IPS DF 4.7 (cell line): Measurements from ENCODE around the gene ZNF136.
A peak's percentile ranks its signal among the peaks of the same experiment; 100 is the strongest.

Experiments used
- DNase-seq: peaks from one replicate; pipeline ENCODE4 v3.0.0-alpha.2; 2013; ENCODE audit warnings: low spot score; ENCODE audit errors: extremely low read depth

Gene ZNF136

DNA sequence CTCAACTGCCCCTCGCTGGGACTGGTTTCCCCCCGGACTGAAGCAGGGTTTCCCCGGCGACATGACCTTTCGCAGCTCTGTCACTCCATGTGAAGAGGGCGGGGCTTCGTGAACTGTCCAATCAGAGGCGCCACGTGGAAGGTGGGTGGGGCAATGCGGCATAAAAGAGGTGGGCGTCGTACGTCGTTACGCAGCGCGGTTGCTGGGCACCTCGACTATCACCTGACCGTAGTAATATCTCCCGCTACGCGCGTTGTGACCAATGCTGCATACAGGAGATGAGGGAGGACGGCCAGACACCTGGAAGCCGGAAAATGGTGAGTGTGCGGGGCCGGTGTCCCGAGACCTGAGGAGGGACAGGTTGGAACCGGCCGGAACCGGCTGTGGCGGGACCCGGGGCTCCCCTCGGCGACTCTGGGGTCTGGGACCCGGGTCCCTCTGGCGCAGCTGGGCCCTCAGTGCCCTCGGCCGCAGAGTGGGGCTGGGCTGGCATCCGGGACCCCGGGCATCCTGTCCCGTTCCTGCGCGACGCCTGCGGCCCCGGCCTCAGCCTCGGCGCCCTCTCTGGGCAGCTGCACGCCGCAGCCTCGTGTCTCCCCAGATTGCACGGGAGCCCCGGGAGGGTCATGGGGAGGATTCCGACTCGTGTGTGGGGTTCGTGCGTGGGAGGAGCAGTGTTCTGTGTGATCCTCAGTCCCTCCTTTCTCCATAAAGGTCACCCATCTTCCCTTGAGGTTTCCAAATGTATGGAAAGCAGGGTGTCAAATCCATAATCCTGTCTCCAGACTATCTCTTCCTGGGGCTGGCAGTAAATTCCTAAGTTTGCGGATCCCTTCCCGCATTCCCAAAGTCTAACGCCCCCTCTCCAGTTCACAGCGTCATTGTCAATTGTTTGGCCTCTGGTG, 32.2 kb downstream of the ZNF136 start:
- peak; percentile 82 for DNase-seq

DNA sequence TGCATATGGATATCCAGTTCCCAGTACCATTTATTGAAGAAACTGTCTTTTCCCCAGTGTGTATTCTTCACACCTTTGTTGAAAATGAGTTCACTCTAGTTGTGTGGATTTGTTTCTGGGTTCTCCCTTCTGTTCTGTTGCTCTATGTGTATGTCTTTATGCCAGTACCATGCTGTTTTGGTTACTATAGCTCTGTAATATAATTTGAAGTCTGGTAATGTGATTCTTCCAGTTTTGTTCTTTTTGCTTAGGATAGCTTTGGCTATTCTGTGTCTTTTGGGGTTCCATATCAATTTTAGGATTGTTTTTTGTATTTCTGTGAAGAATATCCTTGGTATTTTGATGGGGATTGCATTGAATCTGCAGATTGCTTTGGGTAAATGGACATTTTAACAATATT, 35.2 kb downstream of the ZNF136 start:
- DNase-seq: no peak

DNA sequence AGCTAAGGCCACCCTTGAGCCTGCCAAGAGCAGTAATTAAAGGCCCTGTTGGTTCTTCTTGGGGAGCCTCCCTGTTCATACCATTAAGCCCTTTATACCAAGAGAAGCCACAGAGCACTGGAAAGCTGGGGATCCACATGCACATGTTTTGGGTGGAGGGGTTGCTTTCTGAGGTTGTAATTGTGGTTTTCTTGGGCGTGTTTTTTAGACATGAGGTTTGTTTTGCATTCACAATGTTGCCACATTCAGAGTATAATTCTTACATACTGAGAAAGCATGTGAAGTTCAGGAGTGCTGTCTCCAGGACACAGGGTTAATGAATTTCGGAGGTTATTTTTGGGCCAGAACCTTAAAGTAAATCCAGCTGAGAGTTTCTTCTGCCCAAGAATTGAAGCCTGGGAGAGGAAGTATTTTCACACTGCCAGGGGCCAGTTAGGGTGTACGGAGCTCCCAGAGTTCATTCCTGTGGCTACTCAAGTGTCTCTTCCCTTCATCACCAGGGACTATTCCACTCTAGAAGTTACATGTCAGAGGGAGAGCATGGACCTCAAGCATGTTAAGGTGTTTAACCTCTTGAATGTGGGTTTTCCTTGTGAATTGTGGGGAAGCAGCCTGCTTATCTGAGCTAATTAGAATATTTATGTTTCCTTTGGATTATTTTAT, 37.0 kb downstream of the ZNF136 start:
- DNase-seq: no peak

DNA sequence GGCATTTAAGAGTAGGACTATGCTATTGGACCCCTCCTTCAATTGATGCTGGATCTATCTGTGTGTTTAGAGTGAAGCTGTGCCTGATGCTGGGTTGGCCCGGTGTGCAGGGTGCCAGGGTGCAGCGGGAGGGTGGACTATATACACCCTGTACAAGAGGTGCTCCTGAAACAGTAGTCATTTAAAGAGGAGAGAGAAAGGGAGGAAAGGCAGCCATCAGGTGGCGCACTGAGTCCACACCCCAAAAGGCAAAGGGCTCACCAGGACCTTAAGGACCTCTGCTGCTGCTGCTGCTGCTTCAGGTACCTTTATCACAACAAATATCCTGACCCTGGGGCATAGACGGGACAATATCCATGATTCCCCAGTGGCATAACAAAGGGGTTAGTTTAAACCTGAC, 39.4 kb downstream of the ZNF136 start:
- peak; percentile 22 for DNase-seq

DNA sequence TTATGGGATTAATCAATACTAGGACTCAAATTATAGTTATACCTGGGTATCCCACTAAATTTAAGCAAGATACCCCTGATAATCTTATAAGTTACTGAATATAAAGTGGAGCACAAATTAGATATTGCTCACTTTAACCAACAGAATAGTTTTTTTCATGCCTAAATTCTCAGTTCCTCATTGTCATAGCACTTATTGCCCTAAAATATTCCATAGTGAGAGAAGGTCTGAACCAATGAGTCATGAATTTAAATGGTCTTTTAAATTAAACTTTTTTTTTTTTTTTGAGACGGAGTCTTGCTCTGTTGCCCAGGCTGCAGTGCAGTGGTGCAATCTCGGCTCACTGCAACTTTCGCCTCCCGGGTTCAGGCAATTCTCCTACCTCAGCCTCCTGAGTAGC, 42.4 kb downstream of the ZNF136 start:
- DNase-seq: no peak

DNA sequence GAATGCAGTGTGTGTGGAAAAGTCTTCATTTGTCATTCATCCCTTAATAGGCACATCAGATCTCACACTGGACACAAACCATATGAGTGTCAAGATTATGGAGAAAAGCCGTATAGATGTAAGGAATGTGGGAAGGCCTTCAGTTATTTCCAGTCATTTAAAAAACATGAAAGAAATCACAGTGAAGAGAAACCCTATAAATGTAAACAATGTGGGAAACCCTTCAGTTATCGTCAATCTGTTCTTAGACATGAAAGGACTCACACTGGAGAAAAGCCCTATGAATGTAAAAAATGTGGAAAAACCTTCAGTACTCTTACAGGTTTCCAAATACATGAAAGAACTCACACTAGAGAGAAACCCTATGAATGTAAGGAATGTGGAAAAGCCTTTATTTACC, 45.3 kb downstream of the ZNF136 start:
- no peak for DNase-seq

DNA sequence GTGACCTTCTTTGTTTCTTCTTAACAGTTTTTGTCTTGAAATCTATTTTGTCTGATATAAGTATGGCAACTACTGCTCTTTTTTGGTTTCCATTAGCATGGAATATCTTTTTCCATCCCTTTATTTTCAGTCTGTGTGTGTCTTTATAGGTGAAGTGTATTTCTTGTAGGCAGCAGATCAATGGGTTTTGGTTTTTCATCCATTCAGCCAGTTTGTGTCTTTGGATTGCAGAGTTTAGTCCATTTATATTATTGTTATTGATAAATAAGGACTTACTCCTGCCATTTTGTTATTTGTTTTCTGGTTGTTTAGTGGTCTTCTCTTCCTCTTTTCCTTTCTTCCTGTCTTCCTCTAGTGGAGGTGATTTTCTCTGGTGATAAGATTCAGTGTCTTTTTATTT, 54.4 kb downstream of the ZNF136 start:
- DNase-seq: no peak

DNA sequence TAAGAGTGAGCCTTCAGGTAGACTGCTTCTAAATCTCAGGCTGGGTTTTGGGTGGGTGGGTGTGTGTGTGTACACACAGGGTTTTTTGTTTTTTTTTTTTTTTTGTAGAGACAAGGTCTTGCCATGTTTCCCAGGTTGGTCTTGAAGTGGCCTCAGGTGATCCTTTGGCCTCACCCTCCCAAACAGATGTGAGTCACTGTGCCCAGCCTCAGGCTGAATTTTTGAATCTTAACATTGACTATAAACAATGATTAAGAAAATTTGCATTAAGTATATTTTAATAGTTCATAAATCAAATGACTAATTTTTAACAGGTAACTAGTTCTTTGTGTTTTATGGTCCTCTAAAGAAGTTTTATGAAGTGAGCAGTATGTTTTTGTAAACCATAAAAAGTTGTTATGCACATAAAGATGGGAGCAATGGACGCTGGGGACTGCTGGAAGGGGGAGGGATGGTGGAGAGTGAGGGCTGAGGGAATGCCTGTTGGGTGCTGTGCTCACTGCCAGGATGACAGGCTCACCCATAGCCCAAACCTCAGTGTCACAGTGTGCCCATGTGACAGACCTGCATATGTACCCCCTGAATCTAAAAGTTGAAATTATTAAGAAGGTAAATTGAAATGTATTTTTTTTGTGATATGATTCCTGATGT, 60.2 kb downstream of the ZNF136 start:
- DNase-seq: no peak

DNA sequence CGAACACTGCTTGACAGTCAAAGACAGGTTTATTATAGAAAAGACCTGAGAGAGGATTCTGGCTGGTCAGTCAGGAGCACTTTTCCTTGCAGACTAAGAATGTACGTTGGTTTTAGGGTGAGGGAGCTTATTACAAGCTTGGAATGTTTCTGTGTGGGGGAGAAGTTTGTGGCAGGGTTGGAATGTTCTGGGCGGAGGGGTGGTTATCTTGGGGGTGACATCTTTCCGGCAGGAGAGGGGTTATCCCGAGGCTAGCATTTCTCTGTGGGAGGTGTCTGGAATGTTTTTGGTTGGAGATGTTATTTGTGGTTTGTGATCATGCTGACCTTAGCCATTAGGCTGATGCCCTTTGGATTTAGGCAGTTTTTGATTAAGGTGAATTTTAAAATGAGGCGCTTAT, 61.8 kb downstream of the ZNF136 start:
- DNase-seq: no peak

DNA sequence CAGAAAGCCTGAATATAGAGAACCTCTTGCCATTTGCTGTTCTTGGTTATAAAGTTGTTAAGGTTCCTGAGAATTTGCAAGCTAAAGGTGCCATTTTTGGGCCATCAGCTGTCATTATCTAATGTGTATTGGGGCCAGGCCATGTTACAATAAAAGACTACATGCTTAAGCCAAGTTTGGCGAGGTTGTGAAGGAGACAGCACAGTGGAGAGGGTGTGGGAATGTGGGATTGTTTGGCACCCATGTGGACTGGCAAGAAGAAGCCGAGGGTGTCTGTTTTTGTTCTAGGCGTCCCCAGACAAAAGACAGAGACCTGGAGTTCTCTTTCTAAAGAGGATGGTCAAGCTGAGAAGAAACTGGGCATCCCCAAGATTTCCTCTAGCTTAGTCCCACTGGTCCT, 67.1 kb downstream of the ZNF136 start:
- DNase-seq: no peak

DNA sequence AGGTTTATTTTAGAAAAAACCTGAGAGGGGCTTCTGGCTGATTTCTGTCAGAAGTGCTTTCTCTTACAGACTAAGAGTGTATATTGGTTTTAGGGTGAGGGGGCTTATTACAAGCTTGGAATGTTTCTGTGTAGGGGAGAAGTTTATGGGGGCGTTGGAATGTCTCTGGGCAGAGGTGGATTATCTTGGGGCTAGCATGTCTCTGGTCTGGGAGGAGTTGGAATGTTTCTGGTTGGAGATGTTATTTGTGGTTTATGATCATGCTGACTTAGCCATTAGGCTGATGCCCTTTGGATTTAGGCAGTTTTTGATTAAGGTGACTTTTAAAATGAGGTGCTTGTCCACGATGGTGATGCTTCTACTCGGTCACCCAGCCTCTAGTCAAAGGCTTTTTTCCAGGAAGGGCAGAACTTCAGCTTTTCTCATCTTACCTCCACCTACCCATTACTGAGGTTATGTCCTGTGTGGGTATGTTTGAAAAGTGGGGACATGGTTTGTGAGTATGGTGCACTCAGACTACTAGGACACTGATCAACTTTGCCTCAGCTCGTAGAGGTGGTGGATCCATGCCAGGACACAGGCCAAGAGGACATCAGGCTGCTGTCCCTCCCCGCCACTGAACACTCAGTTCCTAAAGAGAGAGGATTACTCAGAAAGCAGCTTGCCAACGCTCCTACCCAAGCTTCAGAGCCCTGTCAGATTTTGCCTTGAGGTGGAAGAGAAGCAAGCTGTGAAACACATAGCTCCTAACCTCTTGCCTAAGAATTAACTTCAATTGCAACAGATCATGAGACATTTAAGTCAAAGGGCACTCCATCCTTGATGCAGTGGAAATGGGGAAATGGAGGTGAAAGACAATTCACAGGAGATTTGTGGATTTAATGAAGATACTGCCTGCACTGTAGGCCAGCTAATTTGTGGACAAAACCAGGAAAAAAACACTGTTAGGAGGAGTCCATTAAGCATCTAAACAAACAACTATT, 68.1 kb downstream of the ZNF136 start:
- no peak for DNase-seq

DNA sequence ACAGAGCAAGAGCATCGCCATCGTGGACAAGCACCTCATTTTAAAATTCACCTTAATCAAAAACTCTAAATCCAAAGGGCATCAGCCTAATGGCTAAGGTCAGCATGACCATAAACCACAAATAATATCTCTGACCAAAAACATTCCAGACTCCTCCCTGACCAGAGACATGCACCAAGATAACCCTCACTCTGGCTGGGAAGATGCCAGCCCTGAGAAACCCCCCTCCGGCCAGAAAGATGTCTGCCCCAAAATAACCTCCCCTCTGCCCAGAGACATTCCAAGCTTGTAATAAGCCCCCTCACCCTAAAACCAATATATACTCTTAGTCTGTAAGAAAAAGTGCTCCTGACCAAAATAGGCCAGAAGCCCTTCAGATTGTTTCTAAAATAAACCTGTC, 70.1 kb downstream of the ZNF136 start:
- DNase-seq: no peak

DNA sequence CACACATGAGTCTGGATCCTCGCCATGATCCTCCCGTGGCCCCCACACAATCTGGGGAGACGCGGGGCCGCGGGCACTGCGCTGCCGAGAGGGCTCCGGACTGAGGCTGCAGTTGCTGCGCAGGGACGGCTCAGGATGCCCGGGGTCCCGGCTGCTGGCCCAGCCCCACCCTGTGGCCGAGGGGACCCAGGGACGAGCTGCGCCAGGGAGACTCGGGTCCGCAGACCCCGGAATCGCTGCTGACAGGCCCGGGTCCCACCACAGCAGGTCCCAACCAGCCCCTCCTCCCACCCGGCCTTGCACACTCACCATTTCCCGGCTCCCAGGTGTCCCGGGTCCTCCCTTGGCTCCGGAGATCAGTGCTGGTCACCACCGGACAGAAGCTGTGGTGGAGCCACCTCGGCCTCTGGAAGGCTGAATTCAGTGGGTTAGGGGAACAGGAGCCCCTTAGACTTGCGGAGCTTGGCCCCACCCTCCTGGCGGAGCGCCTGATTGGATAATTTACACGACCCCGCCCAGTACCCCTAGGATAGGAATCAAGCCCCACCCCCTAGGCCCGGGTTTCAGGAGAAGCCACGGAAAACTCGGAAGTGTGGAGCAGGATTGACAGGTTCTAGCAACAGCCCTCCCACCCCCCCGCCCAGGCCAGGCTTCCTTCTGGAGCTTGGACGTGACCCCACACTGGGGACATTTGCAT, 74.4 kb downstream of the ZNF136 start:
- DNase-seq: no peak
